MM.1S (cell line): ENCODE data around the gene PDE4B.

Experiments used
- CTCF ChIP-seq: fragments of 300-600 bp; sonication (generic); IDR thresholded peaks from 2 replicates; pipeline ENCODE4 v1.5.1; 2016; ENCODE audit warnings: antibody characterized with exemption, low read length, mixed read lengths
- EZH2 ChIP-seq: fragments of 300-600 bp; sonication (generic); optimal IDR thresholded peaks from 2 replicates; pipeline ENCODE3; 2017; ENCODE audit warnings: low read depth, mild to moderate bottlenecking, antibody characterized with exemption, low read length, mixed read lengths
- EZH2phosphoT487 ChIP-seq: fragments of 300-600 bp; sonication (generic); IDR thresholded peaks from 2 replicates; pipeline ENCODE4 v1.6.1; 2018; ENCODE audit warnings: antibody characterized with exemption, low read length

GRCh38 chr1:66294707-66295370 lies 502.1 kb downstream of the PDE4B start:
- no peak for TF ChIP-seq CTCF
- TF ChIP-seq EZH2 = no peak
- TF ChIP-seq EZH2phosphoT487 = no peak
